ENCODE data around the gene TMED5. TPM values are rescaled to one million over a fixed set of nuclear protein-coding genes. Genes with fewer than 3 reads are reported as not detected.

The TMED5 gene
- total and polyA plus RNA-seq, 4 donors, result 15.1 to 132 (median 56.4) TPM

GRCh38 chr1:93154898-93155297 lies 25.3 kb downstream of the TMED5 start:
- DNase-seq (no peak), ATAC-seq (ENCODE audit: insufficient read depth, low FRiP score) (no peak)
- no peaks in the 10 kb centered on the region for H3K9me3 ChIP-seq (ENCODE audit: control insufficient read depth in 4 of 4, insufficient read depth in 3 of 4, low read length in 3 of 4)
- no peak for TF ChIP-seq CTCF (IDR thresholded peaks at IDR 0.05; ENCODE audit: control extremely low read depth, extremely low read depth)
- no peaks in the 10 kb centered on the region for H3K4me1 ChIP-seq (ENCODE audit: control insufficient read depth in 5 of 5, insufficient read depth in 5 of 5, low read length in 5 of 5)
- no peak overlapping the region for H3K9ac ChIP-seq (ENCODE audit: insufficient read depth in 1 of 2, low read length in 2 of 2)
- H3K36me3 ChIP-seq (ENCODE audit: control insufficient read depth in 4 of 4, insufficient read depth in 4 of 4, low read length in 4 of 4), result peaks cover 2 to 17% (median 12%) of the 10 kb centered on the region in 4 donors
- H3K4me3 ChIP-seq, result no peak overlapping the region
- no peaks in the 10 kb centered on the region for H3K27me3 ChIP-seq (ENCODE audit: control insufficient read depth in 3 of 3, insufficient read depth in 3 of 3, low read length in 2 of 3)
- H3K27ac ChIP-seq (ENCODE audit: low read depth in 1 of 2, low read length in 1 of 2), result no peak overlapping the region

DNA sequence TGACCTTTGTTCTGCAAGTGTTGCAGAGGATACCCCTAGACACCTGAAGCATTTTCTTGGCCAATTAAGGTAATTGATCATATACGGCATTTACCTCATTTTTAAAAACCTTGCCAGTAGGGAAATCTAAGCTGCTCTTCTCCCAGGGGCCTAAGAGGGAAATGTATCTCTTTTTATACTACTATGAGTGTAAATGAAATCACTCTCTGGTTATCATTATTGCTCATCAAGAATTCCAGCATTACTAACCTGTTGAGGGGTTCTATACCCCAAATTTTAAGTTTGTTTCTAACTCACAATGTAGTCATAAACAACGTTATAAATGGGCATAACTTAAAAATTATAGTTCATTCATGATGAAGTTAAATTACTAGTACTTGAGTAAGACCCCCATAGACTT lies 27.4 kb downstream of the TMED5 start:
- 90 to 92% methylated on average over 2 of the region's 2 CpGs for WGBS, 2 donors
- no peak for TF ChIP-seq CTCF (IDR thresholded peaks at IDR 0.05; ENCODE audit: control extremely low read depth, extremely low read depth)
- Histone ChIP-seq H3K36me3 (ENCODE audit: control insufficient read depth in 4 of 4, insufficient read depth in 4 of 4, low read length in 4 of 4) (peaks cover 2 to 28% (median 13%) of the 10 kb centered on the region in 4 donors), H3K9me3 (ENCODE audit: control insufficient read depth in 4 of 4, insufficient read depth in 3 of 4, low read length in 3 of 4) (no peaks in the 10 kb centered on the region), H3K9ac (ENCODE audit: insufficient read depth in 1 of 2, low read length in 2 of 2) (no peak overlapping the region), H3K27me3 (ENCODE audit: control insufficient read depth in 3 of 3, insufficient read depth in 3 of 3, low read length in 2 of 3) (no peaks in the 10 kb centered on the region), H3K4me3 (no peak overlapping the region), H3K27ac (ENCODE audit: low read depth in 1 of 2, low read length in 1 of 2) (no peak overlapping the region), H3K4me1 (ENCODE audit: control insufficient read depth in 5 of 5, insufficient read depth in 5 of 5, low read length in 5 of 5) (no peaks in the 10 kb centered on the region)
- ATAC-seq (ENCODE audit: insufficient read depth, low FRiP score), result no peak
- DNase-seq, result no peak

GRCh38 chr1:93151474-93151873 lies 28.7 kb downstream of the TMED5 start:
- H3K27me3 ChIP-seq (ENCODE audit: control insufficient read depth in 3 of 3, insufficient read depth in 3 of 3, low read length in 2 of 3), result no peaks in the 10 kb centered on the region
- no peak overlapping the region for H3K4me3 ChIP-seq
- no peaks in the 10 kb centered on the region for H3K4me1 ChIP-seq (ENCODE audit: control insufficient read depth in 5 of 5, insufficient read depth in 5 of 5, low read length in 5 of 5)
- no peak for DNase-seq
- no peak overlapping the region for H3K27ac ChIP-seq (ENCODE audit: low read depth in 1 of 2, low read length in 1 of 2)
- no peak for ATAC-seq (ENCODE audit: insufficient read depth, low FRiP score)
- no peak overlapping the region for H3K9ac ChIP-seq (ENCODE audit: insufficient read depth in 1 of 2, low read length in 2 of 2)
- H3K36me3 ChIP-seq (ENCODE audit: control insufficient read depth in 4 of 4, insufficient read depth in 4 of 4, low read length in 4 of 4), result peaks cover 1 to 22% (median 11%) of the 10 kb centered on the region in 4 donors
- H3K9me3 ChIP-seq (ENCODE audit: control insufficient read depth in 4 of 4, insufficient read depth in 3 of 4, low read length in 3 of 4), result no peaks in the 10 kb centered on the region
- TF ChIP-seq CTCF (IDR thresholded peaks at IDR 0.05; ENCODE audit: control extremely low read depth, extremely low read depth), result no peak

- H3K9me3 ChIP-seq (ENCODE audit: control insufficient read depth in 4 of 4, insufficient read depth in 3 of 4, low read length in 3 of 4), result no peaks in the 10 kb centered on the region
- no peaks in the 10 kb centered on the region for H3K4me1 ChIP-seq (ENCODE audit: control insufficient read depth in 5 of 5, insufficient read depth in 5 of 5, low read length in 5 of 5)
- no peak overlapping the region for H3K9ac ChIP-seq (ENCODE audit: insufficient read depth in 1 of 2, low read length in 2 of 2)
- H3K27me3 ChIP-seq (ENCODE audit: control insufficient read depth in 3 of 3, insufficient read depth in 3 of 3, low read length in 2 of 3), result no peaks in the 10 kb centered on the region
- TF ChIP-seq CTCF (IDR thresholded peaks at IDR 0.05; ENCODE audit: control extremely low read depth, extremely low read depth), result no peak
- H3K27ac ChIP-seq (ENCODE audit: low read depth in 1 of 2, low read length in 1 of 2), result no peak overlapping the region
- no peak overlapping the region for H3K4me3 ChIP-seq
- WGBS, 2 donors, result 36 to 46% methylated on average over 1 of the region's 1 CpG
- H3K36me3 ChIP-seq (ENCODE audit: control insufficient read depth in 4 of 4, insufficient read depth in 4 of 4, low read length in 4 of 4), result peaks cover 0 to 22% (median 10%) of the 10 kb centered on the region in 4 donors
- ATAC-seq (ENCODE audit: insufficient read depth, low FRiP score), result no peak
- no peak for DNase-seq
These were observed 29.5 kb downstream of the TMED5 start for GRCh38 chr1:93150729-93151128.
